Nephron progenitor cell (in vitro differentiated cells): ENCODE data around the gene COL9A3.

Experiments
- DNase-seq: peaks from one replicate; pipeline ENCODE4 v3.0.0; 2021
- H3K27ac Mint-ChIP-seq: 2 replicates; pipeline ENCODE4 v1.8.0; 2021; ENCODE audit warnings: mild to moderate bottlenecking, moderate library complexity, mixed read lengths
- H3K27me3 Mint-ChIP-seq: 2 replicates; pipeline ENCODE4 v1.8.0; 2021; ENCODE audit warnings: mild to moderate bottlenecking, low read depth, mixed read lengths; ENCODE audit not compliant: poor library complexity
- H3K36me3 Mint-ChIP-seq: 2 replicates; pipeline ENCODE4 v1.8.0; 2021; ENCODE audit warnings: low read depth, mixed read lengths
- H3K4me1 Mint-ChIP-seq: 2 replicates; pipeline ENCODE4 v1.8.0; 2021; ENCODE audit warnings: mixed read lengths
- H3K4me3 Mint-ChIP-seq: 2 replicates; pipeline ENCODE4 v1.8.0; 2021; ENCODE audit warnings: mild to moderate bottlenecking, moderate library complexity, mixed read lengths
- H3K9me3 Mint-ChIP-seq: 2 replicates; pipeline ENCODE4 v1.8.0; 2021; ENCODE audit warnings: mild to moderate bottlenecking, moderate library complexity, mixed read lengths
- CTCF ChIP-seq: fragments of 200-600 bp; sonication (generic); IDR thresholded peaks from 2 replicates; pipeline ENCODE4 v1.5.0; 2021; ENCODE audit warnings: antibody characterized with exemption

Gene COL9A3

GRCh38 chr20:62825986-62826645 lies 9.3 kb downstream of the COL9A3 start:
- no peak overlapping the region for H3K27ac Mint-ChIP-seq
- no peak for DNase-seq
- H3K36me3 Mint-ChIP-seq: no peaks in the 10 kb centered on the region
- no peak for TF ChIP-seq CTCF
- H3K9me3 Mint-ChIP-seq: no peaks in the 10 kb centered on the region
- no peak overlapping the region for H3K4me3 Mint-ChIP-seq
- no peaks in the 10 kb centered on the region for H3K27me3 Mint-ChIP-seq
- H3K4me1 Mint-ChIP-seq: peaks cover 14% of the 10 kb centered on the region

GRCh38 chr20:62826646-62827310 lies 9.9 kb downstream of the COL9A3 start:
- no peak overlapping the region for H3K27ac Mint-ChIP-seq
- no peak overlapping the region for H3K4me3 Mint-ChIP-seq
- DNase-seq: no peak
- H3K4me1 Mint-ChIP-seq: peaks cover 18% of the 10 kb centered on the region
- H3K27me3 Mint-ChIP-seq: no peaks in the 10 kb centered on the region
- no peak for TF ChIP-seq CTCF
- H3K36me3 Mint-ChIP-seq: no peaks in the 10 kb centered on the region
- no peaks in the 10 kb centered on the region for H3K9me3 Mint-ChIP-seq

GRCh38 chr20:62827311-62828038 lies 10.6 kb downstream of the COL9A3 start:
- Mint-ChIP-seq H3K4me3 (no peak overlapping the region), H3K27ac (no peak overlapping the region)

GRCh38 chr20:62828051-62828450 lies 11.2 kb downstream of the COL9A3 start:
- no peaks in the 10 kb centered on the region for H3K9me3 Mint-ChIP-seq
- DNase-seq: no peak
- no peaks in the 10 kb centered on the region for H3K27me3 Mint-ChIP-seq
- no peaks in the 10 kb centered on the region for H3K36me3 Mint-ChIP-seq
- TF ChIP-seq CTCF: no peak
- peaks cover 26% of the 10 kb centered on the region for H3K4me1 Mint-ChIP-seq
- H3K27ac Mint-ChIP-seq: no peak overlapping the region
- no peak overlapping the region for H3K4me3 Mint-ChIP-seq

More at GRCh38 chr20:62827311-62828038, 10.6 kb downstream of the COL9A3 start:
- no peak for TF ChIP-seq CTCF
- Mint-ChIP-seq H3K27me3 (no peaks in the 10 kb centered on the region), H3K4me1 (peaks cover 24% of the 10 kb centered on the region), H3K9me3 (no peaks in the 10 kb centered on the region), H3K36me3 (no peaks in the 10 kb centered on the region)
- DNase-seq: no peak

- Mint-ChIP-seq H3K9me3 (no peaks in the 10 kb centered on the region), H3K4me1 (peaks cover 22% of the 10 kb centered on the region), H3K27me3 (no peaks in the 10 kb centered on the region), H3K36me3 (no peaks in the 10 kb centered on the region), H3K4me3 (no peak overlapping the region), H3K27ac (no peak overlapping the region)
- DNase-seq: no peak
- no peak for TF ChIP-seq CTCF
Measured at GRCh38 chr20:62828511-62829230, 11.8 kb downstream of the COL9A3 start.
